WTC11 (cell line): ENCODE measurements around the gene KCND1. TPM values are rescaled to one million over a fixed set of nuclear protein-coding genes. Genes with fewer than 3 reads are reported as not detected.

Experiments
- ARID4B ChIP-seq: sonication (generic); formaldehyde crosslinking; IDR thresholded peaks from 2 replicates; pipeline ENCODE4 v1.8.0; 2023; ENCODE audit warnings: missing genetic modification reagents, mild to moderate bottlenecking, borderline replicate concordance
- ATF6 ChIP-seq: sonication (generic); formaldehyde crosslinking; IDR thresholded peaks from 2 replicates; pipeline ENCODE4 v1.8.1; 2023; ENCODE audit warnings: mild to moderate bottlenecking, missing genetic modification reagents
- CBFB ChIP-seq: sonication (generic); formaldehyde crosslinking; IDR thresholded peaks from 2 replicates; pipeline ENCODE4 v1.8.1; 2022; ENCODE audit warnings: mild to moderate bottlenecking, low read depth, missing genetic modification reagents
- CREB1 ChIP-seq: sonication (generic); formaldehyde crosslinking; IDR thresholded peaks from 2 replicates; pipeline ENCODE4 v1.8.0; 2023; ENCODE audit warnings: mild to moderate bottlenecking, missing genetic modification reagents
- CREM ChIP-seq: sonication (generic); formaldehyde crosslinking; IDR thresholded peaks from 2 replicates; pipeline ENCODE4 v1.8.1; 2022; ENCODE audit warnings: mild to moderate bottlenecking, missing genetic modification reagents, moderate library complexity
- EMX1 ChIP-seq: fragments of 250-450 bp; sonication (Bioruptor Pico); IDR thresholded peaks from 2 replicates; pipeline ENCODE4 v1.8.0; 2021; ENCODE audit warnings: mild to moderate bottlenecking
- FOXP1 ChIP-seq: sonication (generic); formaldehyde crosslinking; IDR thresholded peaks from 2 replicates; pipeline ENCODE4 v1.8.0; 2022; ENCODE audit warnings: missing genetic modification reagents, mild to moderate bottlenecking, moderate library complexity, borderline replicate concordance
- GRHL2 ChIP-seq: fragments of 250-450 bp; sonication (Bioruptor Pico); IDR thresholded peaks from 2 replicates; pipeline ENCODE4 v1.8.0; 2022; ENCODE audit warnings: mild to moderate bottlenecking, moderate library complexity; ENCODE audit not compliant: insufficient replicate concordance, severe bottlenecking
- IRF2 ChIP-seq: sonication (generic); formaldehyde crosslinking; IDR thresholded peaks from 2 replicates; pipeline ENCODE4 v1.8.0; 2022; ENCODE audit warnings: low read depth, missing genetic modification reagents, borderline replicate concordance
- JAZF1 ChIP-seq: fragments of 250-450 bp; sonication (Bioruptor Pico); IDR thresholded peaks from 2 replicates; pipeline ENCODE4 v1.9.0; 2021; ENCODE audit warnings: moderate library complexity, mild to moderate bottlenecking, inconsistent platforms
- MAX ChIP-seq: sonication (generic); formaldehyde crosslinking; IDR thresholded peaks from 2 replicates; pipeline ENCODE4 v1.8.0; 2022; ENCODE audit warnings: mild to moderate bottlenecking, missing genetic modification reagents
- MLX ChIP-seq: sonication (generic); formaldehyde crosslinking; IDR thresholded peaks from 2 replicates; pipeline ENCODE4 v1.8.1; 2023; ENCODE audit warnings: mild to moderate bottlenecking, missing genetic modification reagents, moderate library complexity
- MXD4 ChIP-seq: fragments of 250-450 bp; sonication (Bioruptor Pico); IDR thresholded peaks from 2 replicates; pipeline ENCODE4 v1.8.0; 2021; ENCODE audit warnings: mild to moderate bottlenecking, moderate library complexity, borderline replicate concordance
- NFE2L1 ChIP-seq: sonication (generic); formaldehyde crosslinking; IDR thresholded peaks from 2 replicates; pipeline ENCODE4 v1.8.1; 2023; ENCODE audit warnings: missing genetic modification reagents
- NFYB ChIP-seq: sonication (generic); formaldehyde crosslinking; conservative IDR thresholded peaks from 2 replicates; pipeline ENCODE4 v1.8.0; 2022; ENCODE audit warnings: low read depth, missing genetic modification reagents
- NR2C2 ChIP-seq: sonication (generic); formaldehyde crosslinking; IDR thresholded peaks from 2 replicates; pipeline ENCODE4 v1.8.0; 2022; ENCODE audit warnings: mild to moderate bottlenecking, missing genetic modification reagents
- OVOL2 ChIP-seq: fragments of 250-450 bp; sonication (Bioruptor Pico); IDR thresholded peaks from 2 replicates; pipeline ENCODE4 v1.9.0; 2021; ENCODE audit warnings: mild to moderate bottlenecking, borderline replicate concordance
- PRDM15 ChIP-seq: sonication (generic); formaldehyde crosslinking; IDR thresholded peaks from 2 replicates; pipeline ENCODE4 v1.8.0; 2022; ENCODE audit warnings: missing genetic modification reagents
- RORB ChIP-seq: fragments of 250-450 bp; sonication (Bioruptor Pico); IDR thresholded peaks from 2 replicates; pipeline ENCODE4 v1.9.0; 2021; ENCODE audit warnings: mild to moderate bottlenecking
- SOX15 ChIP-seq: fragments of 250-450 bp; sonication (Bioruptor Pico); IDR thresholded peaks from 2 replicates; pipeline ENCODE4 v1.9.0; 2021; ENCODE audit warnings: mild to moderate bottlenecking
- SP1 ChIP-seq: sonication (generic); formaldehyde crosslinking; conservative IDR thresholded peaks from 2 replicates; pipeline ENCODE4 v1.8.1; 2022; ENCODE audit warnings: missing genetic modification reagents
- TEAD4 ChIP-seq: sonication (generic); formaldehyde crosslinking; IDR thresholded peaks from 2 replicates; pipeline ENCODE4 v1.8.0; 2022; ENCODE audit warnings: mild to moderate bottlenecking, missing genetic modification reagents
- TP53 ChIP-seq: sonication (generic); formaldehyde crosslinking; IDR thresholded peaks from 2 replicates; pipeline ENCODE4 v1.8.1; 2023; ENCODE audit warnings: mild to moderate bottlenecking, missing genetic modification reagents
- ZBTB21 ChIP-seq: sonication (generic); formaldehyde crosslinking; IDR thresholded peaks from 2 replicates; pipeline ENCODE4 v1.8.1; 2023; ENCODE audit warnings: mild to moderate bottlenecking, missing genetic modification reagents, borderline replicate concordance
- ZNF121 ChIP-seq: sonication (generic); formaldehyde crosslinking; IDR thresholded peaks from 2 replicates; pipeline ENCODE4 v1.8.0; 2023; ENCODE audit warnings: missing genetic modification reagents
- ZNF138 ChIP-seq: sonication (generic); formaldehyde crosslinking; conservative IDR thresholded peaks from 2 replicates; pipeline ENCODE4 v1.8.1; 2022; ENCODE audit warnings: mild to moderate bottlenecking, moderate library complexity, missing genetic modification reagents
- ZNF425 ChIP-seq: fragments of 250-450 bp; sonication (Bioruptor Pico); conservative IDR thresholded peaks from 2 replicates; pipeline ENCODE4 v1.9.0; 2021; ENCODE audit warnings: mild to moderate bottlenecking
- total RNA-seq: library from RNA; stranded (reverse); gene quantifications from 3 replicates; pipeline ENCODE4 v1.2.3, GENCODE V29; 2021

Gene KCND1
- total RNA-seq, 1 experiment from 2014 or later = 5.4 TPM

- TF ChIP-seq PRDM15 (no peak), IRF2 (CRISPR knock-in tag) (no peak), EMX1 (CRISPR knock-in tag) (peak; percentile 79), TP53 (CRISPR knock-in tag) (no peak), CBFB (CRISPR knock-in tag) (no peak), MLX (no peak), RORB (CRISPR knock-in tag) (no peak), NFYB (CRISPR knock-in tag) (no peak), ZNF121 (no peak), ZBTB21 (no peak), CREB1 (0 out of 2 replicates have a peak, but pooled peaks have one; percentile 13), OVOL2 (CRISPR knock-in tag) (no peak), ZNF425 (peak; percentile 54; the same call in 1 of the 2 replicates), CREM (CRISPR knock-in tag) (peak; percentile 87), NFE2L1 (no peak), FOXP1 (CRISPR knock-in tag) (no peak), SP1 (CRISPR knock-in tag) (no peak), MXD4 (CRISPR knock-in tag) (no peak), ZNF138 (no peak), TEAD4 (CRISPR knock-in tag) (no peak), SOX15 (no peak), ATF6 (CRISPR knock-in tag) (no peak), MAX (CRISPR knock-in tag) (no peak), JAZF1 (no peak), GRHL2 (CRISPR knock-in tag) (no peak), NR2C2 (CRISPR knock-in tag) (0 out of 2 replicates have a peak, but pooled peaks have one; percentile 49), ARID4B (CRISPR knock-in tag) (0 out of 2 replicates have a peak, but pooled peaks have one; percentile 23)
These were observed 60.0 kb downstream of the KCND1 start, which contains the start of gene SLC35A2 (continued) for GRCh38 chrX:48911412-48912182.
